ENCODE data around the gene PPP6R2.

The PPP6R2 gene

GRCh38 chr22:50463188-50463900 lies 120.2 kb downstream of the PPP6R2 start:
- H3K4me3 ChIP-seq (ENCODE audit: low read depth, low read length): no peak overlapping the region
- DNase-seq (ENCODE audit: low read depth): no peak
- no peak for TF ChIP-seq CTCF (IDR thresholded peaks at IDR 0.05; ENCODE audit: insufficient read depth, low read depth, low read length, missing control alignments)

GRCh38 chr22:50464451-50464850 lies 121.3 kb downstream of the PPP6R2 start:
- no peak for DNase-seq (ENCODE audit: low read depth)
- TF ChIP-seq CTCF (IDR thresholded peaks at IDR 0.05; ENCODE audit: insufficient read depth, low read depth, low read length, missing control alignments): no peak
- H3K4me3 ChIP-seq (ENCODE audit: low read depth, low read length): no peak overlapping the region

GRCh38 chr22:50465066-50465930 lies 122.2 kb downstream of the PPP6R2 start:
- no peak for TF ChIP-seq CTCF (IDR thresholded peaks at IDR 0.05; ENCODE audit: insufficient read depth, low read depth, low read length, missing control alignments)
- no peak for DNase-seq (ENCODE audit: low read depth)
- no peak overlapping the region for H3K4me3 ChIP-seq (ENCODE audit: low read depth, low read length)

- TF ChIP-seq CTCF (IDR thresholded peaks at IDR 0.05; ENCODE audit: insufficient read depth, low read depth, low read length, missing control alignments): no peak
- no peak for DNase-seq (ENCODE audit: low read depth)
- no peak overlapping the region for H3K4me3 ChIP-seq (ENCODE audit: low read depth, low read length)
Measured at GRCh38 chr22:50467341-50467740, 124.2 kb downstream of the PPP6R2 start.

- no peak overlapping the region for H3K4me3 ChIP-seq (ENCODE audit: low read depth, low read length)
- no peak for TF ChIP-seq CTCF (IDR thresholded peaks at IDR 0.05; ENCODE audit: insufficient read depth, low read depth, low read length, missing control alignments)
- no peak for DNase-seq (ENCODE audit: low read depth)
Measured at GRCh38 chr22:50467773-50468440, 124.8 kb downstream of the PPP6R2 start.

- TF ChIP-seq CTCF (IDR thresholded peaks at IDR 0.05; ENCODE audit: insufficient read depth, low read depth, low read length, missing control alignments): no peak
- no peak for DNase-seq (ENCODE audit: low read depth)
- no peak overlapping the region for H3K4me3 ChIP-seq (ENCODE audit: low read depth, low read length)
Measured at GRCh38 chr22:50468626-50469025, 125.5 kb downstream of the PPP6R2 start.
